Activated CD8-positive, alpha-beta memory T cell treated with anti-CD3 and anti-CD28 coated beads, Interleukin-2, amount 10 ng/mL, durations not matched to agents 7 days and 5 days (primary cell): ENCODE results near the gene TAGLN. TPM values are rescaled to one million over a fixed set of nuclear protein-coding genes. Genes with fewer than 3 reads are reported as not detected.

Experiments used
- ATAC-seq: fragments of 150-1000 bp; cut with Tn5 transposase; one replicate; pipeline ENCODE4 v1.10.0; 2021; ENCODE audit warnings: moderate library complexity
- CTCF ChIA-PET: fragments of 350-600 bp; sonication (Branson Sonifier 250); formaldehyde crosslinking; loops from one replicate; lab custom pipeline; 2021; ENCODE audit warnings: antibody characterized with exemption; lab: Charles Lee
- DNase-seq: peaks from one replicate; pipeline ENCODE4 v3.0.0-alpha.2; 2020
- H3K27ac Mint-ChIP-seq: one replicate; pipeline ENCODE4 v1.8.0; 2021; ENCODE audit warnings: mild to moderate bottlenecking, mixed read lengths
- H3K27me3 Mint-ChIP-seq: one replicate; pipeline ENCODE4 v1.8.0; 2021; ENCODE audit warnings: mixed read lengths
- H3K36me3 Mint-ChIP-seq: one replicate; pipeline ENCODE4 v1.8.0; 2021; ENCODE audit warnings: mild to moderate bottlenecking, mixed read lengths
- H3K4me1 Mint-ChIP-seq: one replicate; pipeline ENCODE4 v1.8.0; 2021; ENCODE audit warnings: mixed read lengths
- H3K4me3 Mint-ChIP-seq: one replicate; pipeline ENCODE4 v1.8.0; 2021; ENCODE audit warnings: mild to moderate bottlenecking, moderate library complexity, mixed read lengths
- H3K9me3 Mint-ChIP-seq: one replicate; pipeline ENCODE4 v1.8.0; 2022; ENCODE audit warnings: low read depth, mixed read lengths
- total RNA-seq, 2 experiments: library from RNA; stranded (reverse); gene quantifications; one replicate each; pipeline ENCODE4 v1.2.3, GENCODE V29; 2021

The TAGLN gene
- total RNA-seq, 2 experiments from 2014 or later = 2.3 to 2.7 TPM

GRCh38 chr11:117217141-117218084 lies 18.2 kb downstream of the TAGLN start:
- Mint-ChIP-seq H3K27ac (no peak overlapping the region), H3K9me3 (no peaks in the 10 kb centered on the region), H3K36me3 (peaks cover 48% of the 10 kb centered on the region), H3K4me1 (peaks cover 8% of the 10 kb centered on the region), H3K27me3 (no peaks in the 10 kb centered on the region), H3K4me3 (no peak overlapping the region)
- CTCF ChIA-PET = interaction anchor here (1.1 to 1.2 kb wide), 2 partner anchors 23 to 72 kb away, joined by 3 read pairs; no protein-coding TSS in a partner anchor
- DNase-seq (no peak), ATAC-seq (no peak)

- DNase-seq = no peak
These were observed 19.2 kb downstream of the TAGLN start for GRCh38 chr11:117218133-117218915.

GRCh38 chr11:117219001-117219400 lies 19.8 kb downstream of the TAGLN start:
- Mint-ChIP-seq H3K4me3 (no peak overlapping the region), H3K4me1 (peaks cover 8% of the 10 kb centered on the region), H3K27ac (no peak overlapping the region), H3K9me3 (no peaks in the 10 kb centered on the region), H3K36me3 (peaks cover 44% of the 10 kb centered on the region), H3K27me3 (no peaks in the 10 kb centered on the region)
- ATAC-seq (no peak), DNase-seq (no peak)
- CTCF ChIA-PET = interaction anchor here (1.1 kb wide), 1 partner anchor 24 kb away, joined by 3 read pairs; no protein-coding TSS in a partner anchor

More at GRCh38 chr11:117218133-117218915, 19.2 kb downstream of the TAGLN start:
- Mint-ChIP-seq H3K27me3 (no peaks in the 10 kb centered on the region), H3K9me3 (no peaks in the 10 kb centered on the region), H3K4me3 (no peak overlapping the region), H3K36me3 (peaks cover 45% of the 10 kb centered on the region), H3K27ac (no peak overlapping the region), H3K4me1 (peaks cover 8% of the 10 kb centered on the region)
- no peak for ATAC-seq
- CTCF ChIA-PET = interaction anchor here (1.1 kb wide), 1 partner anchor 24 kb away, joined by 3 read pairs; no protein-coding TSS in a partner anchor

- Mint-ChIP-seq H3K27me3 (no peaks in the 10 kb centered on the region), H3K36me3 (peaks cover 43% of the 10 kb centered on the region), H3K4me3 (no peak overlapping the region), H3K4me1 (peaks cover 8% of the 10 kb centered on the region), H3K9me3 (no peaks in the 10 kb centered on the region), H3K27ac (no peak overlapping the region)
- DNase-seq (no peak), ATAC-seq (no peak)
- CTCF ChIA-PET = interaction anchor here (0.8 kb wide), 1 partner anchor 18 kb away, joined by 3 read pairs; no protein-coding TSS in a partner anchor
These were observed 20.3 kb downstream of the TAGLN start for GRCh38 chr11:117219455-117219854.

GRCh38 chr11:117219995-117220394 lies 20.8 kb downstream of the TAGLN start:
- H3K9me3 Mint-ChIP-seq = no peaks in the 10 kb centered on the region
- no peak overlapping the region for H3K4me3 Mint-ChIP-seq
- H3K4me1 Mint-ChIP-seq = peaks cover 8% of the 10 kb centered on the region
- DNase-seq = no peak
- ATAC-seq = no peak
- H3K36me3 Mint-ChIP-seq = peaks cover 40% of the 10 kb centered on the region
- CTCF ChIA-PET = interaction anchor here (0.6 to 1.3 kb wide), 3 partner anchors 10 to 109 kb away, joined by 3 to 4 read pairs (median 3); no protein-coding TSS in a partner anchor
- H3K27me3 Mint-ChIP-seq = no peaks in the 10 kb centered on the region
- H3K27ac Mint-ChIP-seq = no peak overlapping the region

GRCh38 chr11:117220568-117220967 lies 21.4 kb downstream of the TAGLN start:
- Mint-ChIP-seq H3K4me1 (peaks cover 8% of the 10 kb centered on the region), H3K9me3 (no peaks in the 10 kb centered on the region), H3K27me3 (no peaks in the 10 kb centered on the region), H3K4me3 (no peak overlapping the region), H3K27ac (no peak overlapping the region), H3K36me3 (peaks cover 43% of the 10 kb centered on the region)
- no peak for DNase-seq
- CTCF ChIA-PET = interaction anchor here (1.3 kb wide), 2 partner anchors 10 to 11 kb away, joined by 4 read pairs; partner anchors contain the start of genes PCSK7 and RNF214
- no peak for ATAC-seq

- H3K27me3 Mint-ChIP-seq = no peaks in the 10 kb centered on the region
- DNase-seq (no peak), ATAC-seq (no peak)
- H3K4me1 Mint-ChIP-seq = peaks cover 8% of the 10 kb centered on the region
- peaks cover 42% of the 10 kb centered on the region for H3K36me3 Mint-ChIP-seq
- H3K4me3 Mint-ChIP-seq = no peak overlapping the region
- no peak overlapping the region for H3K27ac Mint-ChIP-seq
- H3K9me3 Mint-ChIP-seq = no peaks in the 10 kb centered on the region
- CTCF ChIA-PET = interaction anchor here (1.3 to 1.5 kb wide), 3 partner anchors 9 to 11 kb away, joined by 3 to 4 read pairs (median 4); partner anchors contain the start of genes PCSK7 and RNF214
These were observed 22.0 kb downstream of the TAGLN start for GRCh38 chr11:117220999-117221774.

GRCh38 chr11:117221775-117222517 lies 22.8 kb downstream of the TAGLN start:
- peaks cover 42% of the 10 kb centered on the region for H3K36me3 Mint-ChIP-seq

GRCh38 chr11:117222991-117223740 lies 24.0 kb downstream of the TAGLN start:
- CTCF ChIA-PET = interaction anchor here (0.8 to 1.5 kb wide), 2 partner anchors 8 to 12 kb away, joined by 3 read pairs; no protein-coding TSS in a partner anchor
- Mint-ChIP-seq H3K4me1 (peaks cover 4% of the 10 kb centered on the region), H3K27me3 (no peaks in the 10 kb centered on the region), H3K36me3 (peaks cover 40% of the 10 kb centered on the region), H3K9me3 (no peaks in the 10 kb centered on the region), H3K27ac (no peak overlapping the region), H3K4me3 (no peak overlapping the region)
- no peak for ATAC-seq
- no peak for DNase-seq

More at GRCh38 chr11:117221775-117222517, 22.8 kb downstream of the TAGLN start:
- Mint-ChIP-seq H3K27ac (no peak overlapping the region), H3K4me1 (peaks cover 9% of the 10 kb centered on the region), H3K27me3 (no peaks in the 10 kb centered on the region), H3K4me3 (no peak overlapping the region), H3K9me3 (no peaks in the 10 kb centered on the region)
- DNase-seq (no peak), ATAC-seq (no peak)
- CTCF ChIA-PET = interaction anchor here (0.8 to 1.5 kb wide), 3 partner anchors 9 to 11 kb away, joined by 3 to 4 read pairs (median 3); partner anchors contain the start of genes PCSK7 and RNF214

- Mint-ChIP-seq H3K4me1 (peaks cover 10% of the 10 kb centered on the region), H3K36me3 (peaks cover 38% of the 10 kb centered on the region), H3K27ac (no peak overlapping the region), H3K27me3 (no peaks in the 10 kb centered on the region), H3K4me3 (no peak overlapping the region), H3K9me3 (no peaks in the 10 kb centered on the region)
- ATAC-seq (no peak), DNase-seq (no peak)
- CTCF ChIA-PET = no interaction called here
These were observed 24.8 kb downstream of the TAGLN start for GRCh38 chr11:117223741-117224689.
